T-helper 1 cell treated with Interleukin-12 subunit alpha and Interleukin-12 subunit beta and Interleukin-4 antibody, amounts not matched to agents 30 μg/mL and 1 μg/mL, for 36 hours (primary cell): ENCODE results near the gene DDX50.
"Not testable (repeated sequence)": the region's sequence is repeated elsewhere in the genome, so short reads cannot be mapped to it uniquely, and the experiment has no call there.

Experiments used
- H3K27ac Mint-ChIP-seq: one replicate; pipeline ENCODE4 v1.8.0; 2021; ENCODE audit warnings: mild to moderate bottlenecking, mixed read lengths
- H3K27me3 Mint-ChIP-seq: one replicate; pipeline ENCODE4 v1.8.0; 2021; ENCODE audit warnings: low read depth, mixed read lengths
- H3K36me3 Mint-ChIP-seq: one replicate; pipeline ENCODE4 v1.8.0; 2021; ENCODE audit warnings: low read depth, mixed read lengths
- H3K4me1 Mint-ChIP-seq: one replicate; pipeline ENCODE4 v1.8.0; 2021; ENCODE audit warnings: low read depth, mixed read lengths
- H3K4me3 Mint-ChIP-seq: one replicate; pipeline ENCODE4 v1.8.0; 2021; ENCODE audit warnings: mild to moderate bottlenecking, moderate library complexity, mixed read lengths
- H3K9me3 Mint-ChIP-seq: one replicate; pipeline ENCODE4 v1.8.0; 2021; ENCODE audit warnings: mixed read lengths

The DDX50 gene

GRCh38 chr10:68901105-68901927 lies at the start of gene DDX50:
DDX50 (plus strand) TSS chr10:68901315; CDS start chr10:68901385, 70 bp downstream.
- H3K4me1 Mint-ChIP-seq = peaks cover 45% of the 10 kb centered on the region
- peak within 1 kb of the TSS; percentile 99 for H3K27ac Mint-ChIP-seq
- no peaks in the 10 kb centered on the region for H3K9me3 Mint-ChIP-seq
- no peaks in the 10 kb centered on the region for H3K27me3 Mint-ChIP-seq
- H3K4me3 Mint-ChIP-seq = peak within 1 kb of the TSS; percentile 98
- H3K36me3 Mint-ChIP-seq = peaks cover 16% of the 10 kb centered on the region

DNA sequence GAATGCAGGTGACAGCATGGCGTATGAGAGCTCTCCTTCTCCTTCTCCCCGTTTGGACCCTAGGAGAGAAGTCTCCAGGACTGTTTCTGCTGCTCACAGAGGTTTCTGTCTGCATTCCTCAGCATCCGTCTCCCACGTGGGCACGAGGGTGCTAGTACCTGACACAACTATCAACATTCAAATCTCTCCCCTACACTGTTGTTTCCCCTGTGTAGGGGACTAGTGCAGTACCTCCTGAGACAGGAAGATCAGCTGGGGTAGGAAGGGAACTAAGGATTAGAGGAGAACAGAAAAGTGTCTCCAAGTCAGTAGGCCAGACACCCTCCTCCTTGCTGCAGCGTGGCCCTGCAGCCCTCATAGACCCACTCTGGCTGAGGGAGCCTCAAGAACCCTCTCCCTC lies 44.8 kb upstream of the DDX50 start:
- Mint-ChIP-seq H3K27ac (no peak overlapping the region), H3K4me3 (no peak overlapping the region)

GRCh38 chr10:68857005-68857404 lies 44.1 kb upstream of the DDX50 start:
- no peaks in the 10 kb centered on the region for H3K27me3 Mint-ChIP-seq
- no peak overlapping the region for H3K27ac Mint-ChIP-seq
- H3K4me1 Mint-ChIP-seq = no peaks in the 10 kb centered on the region
- H3K4me3 Mint-ChIP-seq = no peak overlapping the region
- H3K36me3 Mint-ChIP-seq = no peaks in the 10 kb centered on the region
- H3K9me3 Mint-ChIP-seq = peaks cover 22% of the 10 kb centered on the region

More for the DNA sequence above, 44.8 kb upstream of the DDX50 start:
- Mint-ChIP-seq H3K36me3 (no peaks in the 10 kb centered on the region), H3K9me3 (peaks cover 15% of the 10 kb centered on the region), H3K27me3 (no peaks in the 10 kb centered on the region), H3K4me1 (no peaks in the 10 kb centered on the region)

GRCh38 chr10:68861253-68861652 lies 39.9 kb upstream of the DDX50 start:
- Mint-ChIP-seq H3K4me3 (no peak overlapping the region), H3K27ac (no peak overlapping the region), H3K4me1 (no peaks in the 10 kb centered on the region)

GRCh38 chr10:68864611-68865010 lies 36.5 kb upstream of the DDX50 start:
- peaks cover 1% of the 10 kb centered on the region for H3K4me1 Mint-ChIP-seq
- H3K9me3 Mint-ChIP-seq = peaks cover 30% of the 10 kb centered on the region
- no peaks in the 10 kb centered on the region for H3K36me3 Mint-ChIP-seq
- no peak overlapping the region for H3K27ac Mint-ChIP-seq
- no peaks in the 10 kb centered on the region for H3K27me3 Mint-ChIP-seq
- H3K4me3 Mint-ChIP-seq = no peak overlapping the region

More at GRCh38 chr10:68861253-68861652, 39.9 kb upstream of the DDX50 start:
- H3K9me3 Mint-ChIP-seq = peaks cover 34% of the 10 kb centered on the region
- no peaks in the 10 kb centered on the region for H3K27me3 Mint-ChIP-seq
- no peaks in the 10 kb centered on the region for H3K36me3 Mint-ChIP-seq

- not testable (repeated sequence) for H3K27ac Mint-ChIP-seq, H3K36me3 Mint-ChIP-seq, H3K9me3 Mint-ChIP-seq, H3K27me3 Mint-ChIP-seq, H3K4me1 Mint-ChIP-seq, H3K4me3 Mint-ChIP-seq
Measured at GRCh38 chr10:68868173-68868572, 32.9 kb upstream of the DDX50 start.

- no peaks in the 10 kb centered on the region for H3K27me3 Mint-ChIP-seq
- H3K4me3 Mint-ChIP-seq = no peak overlapping the region
- H3K4me1 Mint-ChIP-seq = peaks cover 7% of the 10 kb centered on the region
- peaks cover under 1% of the 10 kb centered on the region for H3K9me3 Mint-ChIP-seq
- no peak overlapping the region for H3K27ac Mint-ChIP-seq
- H3K36me3 Mint-ChIP-seq = no peaks in the 10 kb centered on the region
Measured at GRCh38 chr10:68869623-68870022, 31.5 kb upstream of the DDX50 start.

DNA sequence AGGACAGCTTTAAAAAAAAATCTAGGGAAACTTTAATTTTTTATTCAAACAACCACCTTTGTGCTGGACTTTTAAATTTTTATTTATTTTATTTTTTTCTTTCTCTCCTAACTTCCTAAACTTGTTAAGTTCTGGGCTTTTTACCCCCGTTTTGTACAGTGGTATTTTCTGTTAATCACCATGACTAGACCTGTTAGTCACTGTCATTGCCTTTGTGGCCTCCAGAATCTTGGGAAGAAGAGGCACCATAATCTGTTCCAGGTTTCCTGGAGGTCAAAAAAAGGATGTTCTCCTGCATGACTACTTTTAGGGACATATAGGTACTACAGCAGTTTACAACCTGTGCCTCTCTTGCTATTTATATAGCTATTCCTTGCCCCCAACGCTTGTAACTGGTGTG lies 31.1 kb upstream of the DDX50 start:
- no peak overlapping the region for H3K27ac Mint-ChIP-seq
- H3K9me3 Mint-ChIP-seq = no peaks in the 10 kb centered on the region

GRCh38 chr10:68870545-68871104 lies 30.5 kb upstream of the DDX50 start:
- Mint-ChIP-seq H3K4me3 (no peak overlapping the region), H3K36me3 (no peaks in the 10 kb centered on the region), H3K27ac (no peak overlapping the region), H3K27me3 (no peaks in the 10 kb centered on the region), H3K4me1 (peaks cover 7% of the 10 kb centered on the region), H3K9me3 (no peaks in the 10 kb centered on the region)

More for the DNA sequence above, 31.1 kb upstream of the DDX50 start:
- H3K36me3 Mint-ChIP-seq = no peaks in the 10 kb centered on the region
- peaks cover 7% of the 10 kb centered on the region for H3K4me1 Mint-ChIP-seq
- H3K4me3 Mint-ChIP-seq = no peak overlapping the region
- no peaks in the 10 kb centered on the region for H3K27me3 Mint-ChIP-seq

DNA sequence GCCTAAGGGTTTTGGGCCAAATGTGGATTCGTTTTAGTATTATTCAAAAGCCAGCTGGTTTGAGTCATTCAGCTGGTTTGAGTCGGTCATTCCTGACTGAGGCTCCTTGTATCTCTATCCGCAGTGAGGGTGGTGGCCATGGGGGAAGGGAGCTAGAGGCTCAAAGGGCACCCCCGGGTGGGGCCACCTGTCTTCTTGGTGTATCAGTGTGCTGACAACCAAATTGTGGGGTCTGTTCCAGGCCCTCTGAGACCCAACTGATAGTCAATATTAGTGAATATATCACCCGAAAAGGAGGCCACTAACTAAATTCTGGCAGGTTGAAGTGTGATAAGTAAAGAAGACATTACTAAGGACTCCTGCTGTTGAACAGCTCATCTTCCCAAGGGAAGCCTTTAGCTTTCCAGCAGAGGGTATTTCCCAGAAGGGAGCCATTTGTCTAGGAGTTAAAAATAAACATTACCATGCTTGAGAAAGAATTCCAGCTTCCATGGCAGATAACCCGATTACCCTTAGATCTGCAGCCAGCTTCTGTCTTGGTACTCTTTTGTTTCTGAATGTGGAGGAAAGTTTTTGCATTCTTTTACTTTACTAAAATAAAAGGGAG lies 29.9 kb upstream of the DDX50 start:
- Mint-ChIP-seq H3K4me1 (peaks cover 7% of the 10 kb centered on the region), H3K27ac (no peak overlapping the region), H3K9me3 (no peaks in the 10 kb centered on the region), H3K36me3 (no peaks in the 10 kb centered on the region), H3K27me3 (no peaks in the 10 kb centered on the region), H3K4me3 (no peak overlapping the region)

DNA sequence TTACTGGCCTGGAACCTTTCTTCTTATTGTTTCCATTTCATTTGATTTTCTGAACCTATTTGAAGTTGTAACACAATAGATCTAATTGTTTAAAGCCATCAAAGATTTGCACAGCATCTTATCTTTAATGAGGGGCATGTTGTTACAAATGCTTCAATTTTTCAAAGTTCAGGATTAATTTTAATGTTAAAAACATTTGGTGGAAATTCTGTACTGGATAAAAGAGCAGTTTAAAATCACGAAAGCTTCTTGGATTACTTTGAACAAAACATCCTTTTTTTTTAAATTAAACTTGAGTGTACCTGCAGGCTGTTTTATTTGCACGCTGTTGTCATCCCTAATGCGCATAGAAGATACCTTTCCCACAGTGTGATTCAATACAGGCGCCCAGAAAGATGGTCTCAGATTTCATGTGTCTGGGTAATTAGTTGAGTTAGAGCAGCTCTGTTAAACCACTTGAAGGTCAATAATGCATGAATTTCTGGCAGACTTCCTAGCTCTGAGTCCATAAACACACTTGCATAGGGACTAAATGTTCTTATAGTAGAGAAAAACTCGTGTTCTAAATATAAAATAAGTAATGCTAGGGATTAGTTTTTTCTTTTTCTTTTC lies 29.3 kb upstream of the DDX50 start:
- no peaks in the 10 kb centered on the region for H3K27me3 Mint-ChIP-seq
- no peak overlapping the region for H3K27ac Mint-ChIP-seq
- peaks cover 5% of the 10 kb centered on the region for H3K4me1 Mint-ChIP-seq
- H3K4me3 Mint-ChIP-seq = no peak overlapping the region
- H3K36me3 Mint-ChIP-seq = no peaks in the 10 kb centered on the region
- H3K9me3 Mint-ChIP-seq = no peaks in the 10 kb centered on the region

GRCh38 chr10:68876246-68877138 lies 24.6 kb upstream of the DDX50 start:
- peaks cover 11% of the 10 kb centered on the region for H3K27me3 Mint-ChIP-seq
- H3K4me1 Mint-ChIP-seq = no peaks in the 10 kb centered on the region
- no peaks in the 10 kb centered on the region for H3K9me3 Mint-ChIP-seq
- H3K27ac Mint-ChIP-seq = no peak overlapping the region
- H3K4me3 Mint-ChIP-seq = no peak overlapping the region
- H3K36me3 Mint-ChIP-seq = no peaks in the 10 kb centered on the region

GRCh38 chr10:68877482-68878110 lies 23.5 kb upstream of the DDX50 start:
- H3K27me3 Mint-ChIP-seq = peaks cover 15% of the 10 kb centered on the region
- H3K9me3 Mint-ChIP-seq = no peaks in the 10 kb centered on the region
- no peak overlapping the region for H3K4me3 Mint-ChIP-seq

More at GRCh38 chr10:68877482-68878110, 23.5 kb upstream of the DDX50 start:
- Mint-ChIP-seq H3K36me3 (no peaks in the 10 kb centered on the region), H3K4me1 (no peaks in the 10 kb centered on the region), H3K27ac (no peak overlapping the region)
